ENCODE measurements around the gene SLC35C1. TPM values are rescaled to one million over a fixed set of nuclear protein-coding genes. Genes with fewer than 3 reads are reported as not detected.

Gene SLC35C1
- total and polyA plus RNA-seq, 2 donors from 2014 or later = 5.7 to 20.6 TPM

DNA sequence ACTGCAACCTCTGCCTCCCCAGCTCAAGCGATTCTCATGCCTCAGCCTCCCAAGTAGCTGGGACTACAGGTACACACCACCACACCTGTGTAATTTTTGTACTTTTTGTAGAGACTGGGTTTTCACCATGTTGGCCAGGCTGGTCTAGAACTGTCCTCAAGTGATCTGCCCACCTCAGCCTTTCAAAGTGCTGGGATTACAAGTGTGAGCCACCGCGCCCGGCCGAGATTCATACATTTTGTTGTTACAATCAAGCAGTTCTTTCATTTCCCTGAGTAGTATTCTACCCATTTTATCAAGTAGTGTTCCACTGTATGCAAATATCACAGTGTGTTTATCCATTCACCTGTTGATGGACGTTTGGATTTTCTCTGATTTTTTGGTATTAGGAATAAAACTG lies 26.6 kb upstream of the SLC35C1 start:
- DNase-seq (no peak), FAIRE-seq (no peak)
- Histone ChIP-seq H3K4me3 (ENCODE audit: low read length in 3 of 3) (no peak overlapping the region), H3K27me3 (ENCODE audit: control insufficient read depth, insufficient read depth, low read length) (no peaks in the 10 kb centered on the region), H3K36me3 (ENCODE audit: control insufficient read depth in 2 of 3, insufficient read depth in 3 of 3, low read length in 3 of 3) (no peaks in the 10 kb centered on the region), H3K9ac (ENCODE audit: low read length in 3 of 3) (no peak overlapping the region), H3K4me1 (ENCODE audit: control insufficient read depth in 2 of 3, insufficient read depth in 2 of 3, low read depth in 1 of 3, low read length in 3 of 3) (no peaks in the 10 kb centered on the region), H3K9me3 (ENCODE audit: control insufficient read depth in 2 of 3, insufficient read depth in 1 of 3, low read length in 3 of 3) (no peaks in the 10 kb centered on the region), H3K27ac (ENCODE audit: low read depth in 2 of 2, low read length in 2 of 2) (no peak overlapping the region)
- TF ChIP-seq, protein P1, sequence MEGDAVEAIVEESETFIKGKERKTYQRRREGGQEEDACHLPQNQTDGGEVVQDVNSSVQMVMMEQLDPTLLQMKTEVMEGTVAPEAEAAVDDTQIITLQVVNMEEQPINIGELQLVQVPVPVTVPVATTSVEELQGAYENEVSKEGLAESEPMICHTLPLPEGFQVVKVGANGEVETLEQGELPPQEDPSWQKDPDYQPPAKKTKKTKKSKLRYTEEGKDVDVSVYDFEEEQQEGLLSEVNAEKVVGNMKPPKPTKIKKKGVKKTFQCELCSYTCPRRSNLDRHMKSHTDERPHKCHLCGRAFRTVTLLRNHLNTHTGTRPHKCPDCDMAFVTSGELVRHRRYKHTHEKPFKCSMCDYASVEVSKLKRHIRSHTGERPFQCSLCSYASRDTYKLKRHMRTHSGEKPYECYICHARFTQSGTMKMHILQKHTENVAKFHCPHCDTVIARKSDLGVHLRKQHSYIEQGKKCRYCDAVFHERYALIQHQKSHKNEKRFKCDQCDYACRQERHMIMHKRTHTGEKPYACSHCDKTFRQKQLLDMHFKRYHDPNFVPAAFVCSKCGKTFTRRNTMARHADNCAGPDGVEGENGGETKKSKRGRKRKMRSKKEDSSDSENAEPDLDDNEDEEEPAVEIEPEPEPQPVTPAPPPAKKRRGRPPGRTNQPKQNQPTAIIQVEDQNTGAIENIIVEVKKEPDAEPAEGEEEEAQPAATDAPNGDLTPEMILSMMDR (IDR thresholded peaks at IDR 0.05; ENCODE audit: borderline replicate concordance, extremely low read depth, insufficient read depth) = no peak
- intact Hi-C loops (cut with DNase I) = loop anchor here (10.0 kb wide), 1 partner anchor 404 kb away; no protein-coding TSS in a partner anchor

DNA sequence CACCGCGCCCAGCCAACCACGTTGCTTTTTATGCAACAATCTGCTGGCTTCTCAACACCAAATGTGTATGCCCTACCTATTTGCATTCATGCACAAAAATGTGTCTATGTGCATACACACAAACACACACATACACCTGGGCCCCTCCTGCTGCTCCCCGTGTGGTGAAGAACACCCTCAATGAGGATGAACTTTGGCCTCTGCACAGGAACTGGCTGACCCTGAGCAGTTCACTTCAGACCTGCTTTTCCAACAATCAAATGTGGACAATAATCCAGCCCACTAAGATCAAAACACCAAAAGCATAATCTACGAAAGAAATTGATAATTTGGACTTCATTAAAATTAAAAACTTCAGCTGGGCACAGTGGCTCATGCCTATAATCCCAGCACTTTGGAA lies 25.3 kb upstream of the SLC35C1 start:
- Histone ChIP-seq H3K27ac (ENCODE audit: low read depth in 2 of 2, low read length in 2 of 2) (no peak overlapping the region), H3K9me3 (ENCODE audit: control insufficient read depth in 2 of 3, insufficient read depth in 1 of 3, low read length in 3 of 3) (no peaks in the 10 kb centered on the region), H3K27me3 (ENCODE audit: control insufficient read depth, insufficient read depth, low read length) (no peaks in the 10 kb centered on the region), H3K36me3 (ENCODE audit: control insufficient read depth in 2 of 3, insufficient read depth in 3 of 3, low read length in 3 of 3) (no peaks in the 10 kb centered on the region), H3K4me3 (ENCODE audit: low read length in 3 of 3) (no peak overlapping the region), H3K9ac (ENCODE audit: low read length in 3 of 3) (no peak overlapping the region), H3K4me1 (ENCODE audit: control insufficient read depth in 2 of 3, insufficient read depth in 2 of 3, low read depth in 1 of 3, low read length in 3 of 3) (no peaks in the 10 kb centered on the region)
- FAIRE-seq = no peak
- DNase-seq = no peak
- TF ChIP-seq, protein P1 (IDR thresholded peaks at IDR 0.05; ENCODE audit: borderline replicate concordance, extremely low read depth, insufficient read depth) = no peak
- intact Hi-C loops (cut with DNase I) = loop anchor here (10.0 kb wide), 1 partner anchor 405 kb away; no protein-coding TSS in a partner anchor

DNA sequence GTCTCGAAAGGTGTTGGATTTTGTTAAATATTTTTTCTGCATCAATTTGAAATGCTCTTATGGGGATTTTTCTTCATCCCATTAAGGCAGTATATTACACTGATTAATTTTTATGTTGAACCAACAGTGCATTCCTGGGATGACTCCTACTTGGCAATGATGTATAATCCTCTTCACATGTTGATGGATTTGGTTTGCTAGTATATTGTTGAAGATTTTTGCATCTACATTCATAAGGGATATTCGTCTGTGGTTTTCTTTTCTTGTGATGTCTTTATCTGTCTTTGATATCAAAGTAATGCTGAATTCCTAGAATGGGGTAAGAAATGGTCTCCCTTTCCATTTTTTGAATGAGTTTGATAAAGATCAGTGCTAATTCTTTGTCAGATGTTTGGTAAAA lies 18.7 kb upstream of the SLC35C1 start:
- Histone ChIP-seq H3K4me3 (ENCODE audit: low read length in 3 of 3) (no peak overlapping the region), H3K4me1 (ENCODE audit: control insufficient read depth in 2 of 3, insufficient read depth in 2 of 3, low read depth in 1 of 3, low read length in 3 of 3) (no peaks in the 10 kb centered on the region), H3K27ac (ENCODE audit: low read depth in 2 of 2, low read length in 2 of 2) (no peak overlapping the region), H3K9ac (ENCODE audit: low read length in 3 of 3) (no peak overlapping the region), H3K27me3 (ENCODE audit: control insufficient read depth, insufficient read depth, low read length) (no peaks in the 10 kb centered on the region), H3K9me3 (ENCODE audit: control insufficient read depth in 2 of 3, insufficient read depth in 1 of 3, low read length in 3 of 3) (no peaks in the 10 kb centered on the region), H3K36me3 (ENCODE audit: control insufficient read depth in 2 of 3, insufficient read depth in 3 of 3, low read length in 3 of 3) (no peaks in the 10 kb centered on the region)
- DNase-seq = no peak
- no peak for FAIRE-seq
- intact Hi-C loops (cut with DNase I) = no loop called here
- TF ChIP-seq, protein P1 (IDR thresholded peaks at IDR 0.05; ENCODE audit: borderline replicate concordance, extremely low read depth, insufficient read depth) = no peak

DNA sequence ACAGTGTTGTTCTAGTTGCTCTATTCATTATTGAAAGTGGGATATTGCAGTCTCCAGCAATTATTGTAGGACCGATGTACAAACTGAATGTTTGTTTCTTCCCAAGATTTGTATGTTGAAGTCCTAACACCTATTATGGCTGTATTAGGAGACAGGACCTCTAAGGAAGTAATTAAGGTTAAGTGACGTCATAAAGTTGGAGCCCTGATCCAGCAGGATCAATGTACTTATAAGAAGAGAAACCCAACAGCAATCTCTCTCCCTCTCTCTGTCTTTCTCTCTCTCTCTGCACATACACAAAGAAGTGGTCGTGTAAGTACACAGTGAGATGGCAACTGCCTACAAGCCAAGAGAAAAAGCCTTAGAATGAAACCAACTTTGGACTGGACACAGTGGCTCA lies 16.1 kb upstream of the SLC35C1 start:
- FAIRE-seq = no peak
- no peak overlapping the region for H3K27ac ChIP-seq (ENCODE audit: low read depth in 2 of 2, low read length in 2 of 2)
- no peaks in the 10 kb centered on the region for H3K9me3 ChIP-seq (ENCODE audit: control insufficient read depth in 2 of 3, insufficient read depth in 1 of 3, low read length in 3 of 3)
- no peaks in the 10 kb centered on the region for H3K27me3 ChIP-seq (ENCODE audit: control insufficient read depth, insufficient read depth, low read length)
- H3K4me1 ChIP-seq (ENCODE audit: control insufficient read depth in 2 of 3, insufficient read depth in 2 of 3, low read depth in 1 of 3, low read length in 3 of 3) = no peaks in the 10 kb centered on the region
- H3K9ac ChIP-seq (ENCODE audit: low read length in 3 of 3) = no peak overlapping the region
- no peaks in the 10 kb centered on the region for H3K36me3 ChIP-seq (ENCODE audit: control insufficient read depth in 2 of 3, insufficient read depth in 3 of 3, low read length in 3 of 3)
- no peak overlapping the region for H3K4me3 ChIP-seq (ENCODE audit: low read length in 3 of 3)
- DNase-seq = no peak
- TF ChIP-seq, protein P1 (IDR thresholded peaks at IDR 0.05; ENCODE audit: borderline replicate concordance, extremely low read depth, insufficient read depth) = no peak
- intact Hi-C loops (cut with DNase I) = no loop called here
